OCI-LY1 (cell line): Measurements from ENCODE around the gene RAPGEF6.
"Not testable (repeated sequence)": the region's sequence is repeated elsewhere in the genome, so short reads cannot be mapped to it uniquely, and the experiment has no call there.

Experiments
- H2AFZ ChIP-seq: fragments of 200-600 bp; sonication (generic), shearing (Covaris generic); 2 replicates; pipeline ENCODE4 v1.6.0; 2014; ENCODE audit warnings: antibody characterized with exemption, mild to moderate bottlenecking, low read length
- H3F3A ChIP-seq: fragments of 200-600 bp; sonication (generic), shearing (Covaris generic); 2 replicates; pipeline ENCODE4 v1.6.0; 2014; ENCODE audit warnings: mild to moderate bottlenecking, antibody characterized with exemption, low read length, moderate library complexity; ENCODE audit not compliant: insufficient read depth
- H3K27ac ChIP-seq: fragments of 200-600 bp; sonication (generic); 2 replicates; pipeline ENCODE4 v1.5.1; 2014; ENCODE audit warnings: low read length, mixed run types, mild to moderate bottlenecking, low read depth; ENCODE audit not compliant: poor library complexity, severe bottlenecking
- H3K27me3 ChIP-seq: fragments of 200-600 bp; sonication (generic); 2 replicates; pipeline ENCODE4 v1.6.0; 2014; ENCODE audit warnings: antibody characterized with exemption, mild to moderate bottlenecking, low read length, moderate library complexity; ENCODE audit not compliant: insufficient read depth
- H3K36me3 ChIP-seq: fragments of 200-600 bp; sonication (generic); 2 replicates; pipeline ENCODE4 v1.6.1; 2014; ENCODE audit warnings: mild to moderate bottlenecking, antibody characterized with exemption, low read length, moderate library complexity, mixed read lengths; ENCODE audit not compliant: insufficient read depth
- H3K4me1 ChIP-seq: fragments of 200-600 bp; sonication (generic); 2 replicates; pipeline ENCODE4 v1.5.1; 2014; ENCODE audit warnings: mild to moderate bottlenecking, low read length, moderate library complexity; ENCODE audit not compliant: insufficient read depth, severe bottlenecking
- H3K4me2 ChIP-seq: fragments of 200-600 bp; sonication (generic), shearing (Covaris generic); 2 replicates; pipeline ENCODE4 v1.6.1; 2014; ENCODE audit warnings: low read length
- H3K4me3 ChIP-seq: fragments of 200-600 bp; sonication (generic); 2 replicates; pipeline ENCODE4 v1.5.1; 2014; ENCODE audit warnings: low read length, low read depth, mild to moderate bottlenecking, mixed read lengths; ENCODE audit not compliant: poor library complexity, severe bottlenecking
- H3K79me2 ChIP-seq: fragments of 200-600 bp; shearing (Covaris generic); 2 replicates; pipeline ENCODE4 v1.6.1; 2016; ENCODE audit warnings: mixed run types, low read length, mixed read lengths; ENCODE audit not compliant: insufficient read depth
- H3K9ac ChIP-seq: fragments of 200-600 bp; sonication (generic), shearing (Covaris generic); 2 replicates; pipeline ENCODE4 v1.6.1; 2014; ENCODE audit warnings: mild to moderate bottlenecking, low read length, mixed read lengths
- H3K9me2 ChIP-seq: fragments of 200-600 bp; sonication (generic), shearing (Covaris generic); 2 replicates; pipeline ENCODE4 v1.6.1; 2014; ENCODE audit warnings: low read depth, mild to moderate bottlenecking, low read length, mixed read lengths
- H3K9me3 ChIP-seq: fragments of 200-600 bp; shearing (Covaris generic); 2 replicates; pipeline ENCODE4 v1.6.1; 2014; ENCODE audit warnings: low read length, mixed read lengths
- H4K20me1 ChIP-seq: fragments of 200-600 bp; sonication (generic), shearing (Covaris generic); 2 replicates; pipeline ENCODE4 v1.6.0; 2016; ENCODE audit warnings: mild to moderate bottlenecking, low read length; ENCODE audit not compliant: insufficient read depth
- CTCF ChIP-seq: fragments of 200-600 bp; sonication (generic), shearing (Covaris generic); IDR thresholded peaks from 2 replicates; pipeline ENCODE4 v1.5.1; 2017; ENCODE audit warnings: mild to moderate bottlenecking, antibody characterized with exemption, low read length, moderate library complexity, mixed read lengths
- EZH2 ChIP-seq: fragments of 200-600 bp; sonication (generic), shearing (Covaris generic); IDR thresholded peaks from 2 replicates; pipeline ENCODE4 v1.8.0; 2017; ENCODE audit warnings: borderline replicate concordance, mixed run types, mild to moderate bottlenecking, antibody characterized with exemption, low read length, moderate library complexity, mixed read lengths

The RAPGEF6 gene

DNA sequence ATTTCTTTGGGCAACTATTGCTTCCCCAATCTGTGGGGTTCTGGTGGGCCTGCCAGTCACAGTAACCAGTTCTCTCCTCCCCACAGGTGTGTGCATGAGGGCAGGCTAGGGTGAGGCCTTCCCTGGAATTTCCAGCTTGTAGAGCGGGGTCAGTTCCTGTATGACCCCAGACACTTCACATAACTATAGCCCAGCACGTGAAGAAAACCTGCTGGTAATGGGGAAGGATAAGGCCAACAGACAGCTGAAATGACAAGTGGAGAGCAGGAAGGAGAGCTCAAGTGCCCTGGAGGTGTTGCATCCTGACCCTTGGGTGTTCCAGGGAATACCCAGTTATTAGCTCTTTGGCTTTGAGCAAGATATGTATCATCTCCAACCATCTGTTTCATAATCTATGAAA lies 229.0 kb downstream of the RAPGEF6 start:
- Histone ChIP-seq H3K9ac (no peak overlapping the region), H4K20me1 (no peaks in the 10 kb centered on the region), H3K27ac (no peak overlapping the region), H2AFZ (no peak overlapping the region), H3K79me2 (no peaks in the 10 kb centered on the region), H3K27me3 (no peaks in the 10 kb centered on the region), H3K4me1 (no peaks in the 10 kb centered on the region), H3F3A (no peaks in the 10 kb centered on the region), H3K4me2 (no peak overlapping the region), H3K9me2 (no peaks in the 10 kb centered on the region), H3K9me3 (peaks cover 15% of the 10 kb centered on the region), H3K36me3 (peaks cover 79% of the 10 kb centered on the region), H3K4me3 (no peak overlapping the region)
- TF ChIP-seq EZH2 = no peak
- no peak for TF ChIP-seq CTCF

DNA sequence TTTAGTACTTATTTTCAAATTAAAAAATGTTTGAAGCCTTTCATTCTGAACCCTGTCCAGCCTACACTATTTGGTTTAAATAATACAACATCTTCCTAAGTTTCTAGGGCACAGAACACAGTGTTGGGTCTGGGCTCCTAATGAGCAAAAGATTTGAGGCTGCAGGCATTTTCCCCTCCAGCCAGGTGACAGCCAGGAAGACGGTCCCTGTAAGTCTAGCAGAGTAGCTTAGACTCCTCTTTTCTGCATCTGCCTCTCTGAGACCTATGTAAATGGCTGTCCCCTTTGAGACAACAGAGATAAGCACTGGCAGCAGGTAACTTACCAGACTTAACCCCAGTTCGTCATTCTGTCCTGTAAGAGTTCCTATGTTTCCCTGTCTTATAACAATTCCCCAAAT lies 229.4 kb downstream of the RAPGEF6 start:
- peaks cover 80% of the 10 kb centered on the region for H3K36me3 ChIP-seq
- no peak overlapping the region for H3K9ac ChIP-seq
- TF ChIP-seq CTCF (no peak), EZH2 (no peak)
- H3K4me2 ChIP-seq = no peak overlapping the region
- no peak overlapping the region for H2AFZ ChIP-seq
- no peaks in the 10 kb centered on the region for H3K79me2 ChIP-seq
- H3K4me3 ChIP-seq = no peak overlapping the region
- no peaks in the 10 kb centered on the region for H3K9me2 ChIP-seq
- no peak overlapping the region for H3K27ac ChIP-seq
- H3F3A ChIP-seq = no peaks in the 10 kb centered on the region
- no peaks in the 10 kb centered on the region for H3K4me1 ChIP-seq
- H4K20me1 ChIP-seq = no peaks in the 10 kb centered on the region
- no peaks in the 10 kb centered on the region for H3K27me3 ChIP-seq
- peaks cover 15% of the 10 kb centered on the region for H3K9me3 ChIP-seq

DNA sequence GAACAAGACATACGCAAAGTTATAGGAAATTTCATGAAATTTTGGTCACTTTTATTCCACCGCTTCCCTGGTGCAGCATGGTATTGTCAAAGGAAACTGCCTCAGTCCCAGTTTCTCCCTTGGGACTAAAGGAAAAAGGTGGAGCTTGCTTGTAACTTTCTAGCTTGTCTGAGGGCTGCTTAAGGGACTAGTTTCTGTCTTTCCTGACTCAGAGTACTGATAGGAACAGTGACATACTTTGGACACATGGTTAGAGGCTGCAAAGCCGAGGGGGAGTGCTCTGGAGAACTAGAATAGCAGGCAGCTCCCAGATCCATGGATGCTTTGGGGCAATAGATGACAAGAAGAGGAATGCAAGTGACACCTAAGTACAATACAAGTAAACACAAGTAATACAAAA lies 234.4 kb downstream of the RAPGEF6 start:
- H3K9me2 ChIP-seq = no peaks in the 10 kb centered on the region
- no peaks in the 10 kb centered on the region for H3K4me1 ChIP-seq
- H3K36me3 ChIP-seq = peaks cover 93% of the 10 kb centered on the region
- no peaks in the 10 kb centered on the region for H3K79me2 ChIP-seq
- no peak overlapping the region for H2AFZ ChIP-seq
- H3F3A ChIP-seq = no peaks in the 10 kb centered on the region
- no peaks in the 10 kb centered on the region for H4K20me1 ChIP-seq
- H3K4me3 ChIP-seq = no peak overlapping the region
- no peak overlapping the region for H3K4me2 ChIP-seq
- H3K9ac ChIP-seq = no peak overlapping the region
- peaks cover 15% of the 10 kb centered on the region for H3K9me3 ChIP-seq
- TF ChIP-seq EZH2 (no peak), CTCF (no peak)
- no peak overlapping the region for H3K27ac ChIP-seq
- no peaks in the 10 kb centered on the region for H3K27me3 ChIP-seq

DNA sequence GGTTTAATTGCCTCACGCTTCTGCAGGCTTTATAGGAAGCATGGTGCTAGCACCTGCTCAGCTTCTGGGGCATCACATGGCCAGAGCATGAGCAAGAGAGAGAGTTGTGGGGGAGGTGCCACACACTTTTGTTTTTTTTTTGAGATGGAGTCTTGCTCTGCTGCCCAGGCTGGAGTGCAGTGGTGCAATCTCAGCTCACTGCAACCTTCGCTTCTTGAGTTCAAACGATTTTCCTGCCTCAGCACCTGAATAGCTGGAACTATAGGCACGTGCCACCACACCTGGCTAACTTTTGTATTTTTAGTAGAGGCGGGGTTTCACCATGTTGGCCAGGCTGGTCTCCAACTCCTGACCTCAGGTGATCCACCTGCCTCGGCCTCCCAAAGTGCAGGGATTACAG lies 236.0 kb downstream of the RAPGEF6 start:
- H3K4me1 ChIP-seq, H3K27ac ChIP-seq, H4K20me1 ChIP-seq, H3F3A ChIP-seq, H3K9me2 ChIP-seq, H3K79me2 ChIP-seq, H3K27me3 ChIP-seq, H2AFZ ChIP-seq, H3K9ac ChIP-seq, H3K4me2 ChIP-seq, H3K4me3 ChIP-seq: not testable (repeated sequence)
- Histone ChIP-seq H3K9me3 (peaks cover 15% of the 10 kb centered on the region), H3K36me3 (peaks cover 94% of the 10 kb centered on the region)
